GM12872 (cell line): ENCODE data around the gene ENO3.

Experiments used
- CTCF ChIP-seq: IDR thresholded peaks from 3 replicates; pipeline ENCODE4 v1.5.1; 2011; ENCODE audit warnings: low read depth, mild to moderate bottlenecking, low read length, moderate library complexity; ENCODE audit not compliant: insufficient read depth

ENO3 gene

GRCh38 chr17:4919511-4920047 lies 31.3 kb upstream of the ENO3 start:
- no peak for TF ChIP-seq CTCF

GRCh38 chr17:4920351-4921048 lies 30.4 kb upstream of the ENO3 start:
- no peak for TF ChIP-seq CTCF

GRCh38 chr17:4921320-4921719 lies 29.6 kb upstream of the ENO3 start:
- no peak for TF ChIP-seq CTCF

GRCh38 chr17:4928881-4929280 lies 22.0 kb upstream of the ENO3 start:
- TF ChIP-seq CTCF = no peak

- no peak for TF ChIP-seq CTCF
Measured at GRCh38 chr17:4931963-4932362, 19.0 kb upstream of the ENO3 start, which contains the start of gene GP1BA. Gene GP1BA (plus strand): TSS chr17:4932277. CDS start chr17:4932605, 328 bp downstream.

- TF ChIP-seq CTCF = no peak
Measured at GRCh38 chr17:4932756-4933155, 18.2 kb upstream of the ENO3 start.

- no peak for TF ChIP-seq CTCF
Measured at GRCh38 chr17:4933646-4934045, 17.3 kb upstream of the ENO3 start.
